SK-N-MC (cell line): ENCODE data around the gene KDELR1.

Experiments used
- DNase-seq: peaks from one replicate; pipeline ENCODE4 v3.0.0-alpha.2; 2011; ENCODE audit warnings: low read depth, low spot score
- H3K27ac ChIP-seq: fragments of 200-600 bp; sonication (generic); 2 replicates; pipeline ENCODE4 v1.5.1; 2016; ENCODE audit warnings: mixed run types
- H3K36me3 ChIP-seq: fragments of 200-600 bp; sonication (generic); 2 replicates; pipeline ENCODE4 v1.6.1; 2017; ENCODE audit warnings: antibody characterized with exemption, low read length, mixed read lengths; ENCODE audit not compliant: insufficient read depth
- H3K4me3 ChIP-seq: fragments of 200-600 bp; sonication (generic); 2 replicates; pipeline ENCODE4 v1.5.1; 2016
- H3K9ac ChIP-seq: fragments of 200-600 bp; sonication (generic); 2 replicates; pipeline ENCODE4 v1.8.0; 2017; ENCODE audit warnings: mixed run types, mixed read lengths; ENCODE audit not compliant: insufficient read length
- H3K9me3 ChIP-seq: fragments of 200-600 bp; sonication (generic); 2 replicates; pipeline ENCODE4 v1.6.1; 2017; ENCODE audit warnings: low read depth, mild to moderate bottlenecking, antibody characterized with exemption, low read length, moderate library complexity, mixed read lengths
- EZH2 ChIP-seq: fragments of 200-600 bp; sonication (generic); IDR thresholded peaks from one replicate; pipeline ENCODE4 v1.6.1; 2017; ENCODE audit warnings: antibody characterized with exemption
- FOXP2 ChIP-seq: optimal IDR thresholded peaks from 2 replicates; pipeline ENCODE3; 2011; ENCODE audit warnings: mild to moderate bottlenecking, moderate library complexity; ENCODE audit not compliant: insufficient read depth; ENCODE audit errors: extremely low read length, control extremely low read depth
- POLR2AphosphoS5 ChIP-seq: IDR thresholded peaks from 2 replicates; pipeline ENCODE4 v1.6.1; 2012; ENCODE audit warnings: mild to moderate bottlenecking, low read depth, low read length, borderline replicate concordance

Gene KDELR1

DNA sequence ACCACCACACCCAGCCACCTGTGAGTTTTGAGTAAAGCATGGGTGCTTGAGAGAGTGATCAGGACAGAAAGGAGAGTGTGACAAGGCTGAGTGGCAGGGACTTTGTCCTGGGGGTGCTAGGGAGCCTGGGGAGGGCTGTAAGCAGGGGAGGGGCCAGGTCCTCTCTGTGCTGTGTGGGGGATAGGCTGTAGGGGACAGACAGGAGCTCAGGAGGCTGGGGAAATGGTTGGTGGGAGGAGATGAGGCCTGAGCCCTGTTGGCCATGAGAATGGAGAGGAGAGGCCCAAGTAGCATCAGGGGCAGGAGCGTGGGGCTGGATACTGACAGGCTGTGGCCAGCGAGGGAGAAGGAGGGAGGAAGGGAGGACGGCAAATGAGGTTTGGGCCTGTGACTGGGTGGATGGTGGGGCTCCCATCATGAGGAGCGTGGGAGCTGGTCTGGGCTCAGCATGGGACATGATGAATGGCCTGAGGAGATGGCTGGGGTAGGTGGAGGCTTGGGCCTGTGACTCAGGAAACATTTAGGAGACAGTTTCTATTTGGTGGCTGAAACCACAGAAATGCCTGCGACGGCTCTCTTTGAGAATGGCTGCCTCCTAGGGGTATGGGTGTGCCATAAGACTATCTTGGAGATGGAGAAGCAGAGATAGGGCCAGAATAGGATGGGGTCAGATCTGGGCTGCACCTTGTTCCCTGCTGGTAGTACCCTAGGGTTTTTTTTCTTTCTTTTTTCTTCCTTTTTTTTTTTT lies 27.1 kb upstream of the KDELR1 start:
- TF ChIP-seq FOXP2: no peak
- no peak for TF ChIP-seq POLR2AphosphoS5
- TF ChIP-seq EZH2: no peak
- no peak overlapping the region for H3K9ac ChIP-seq
- 0 out of 2 replicates have a peak overlapping the region, but pooled peaks have one; percentile 13 for H3K27ac ChIP-seq
- no peak overlapping the region for H3K4me3 ChIP-seq
- H3K36me3 ChIP-seq: no peaks in the 10 kb centered on the region
- DNase-seq: no peak
- no peaks in the 10 kb centered on the region for H3K9me3 ChIP-seq

GRCh38 chr19:48417421-48417820 lies 26.1 kb upstream of the KDELR1 start:
- Histone ChIP-seq H3K9ac (no peak overlapping the region), H3K4me3 (no peak overlapping the region), H3K9me3 (no peaks in the 10 kb centered on the region), H3K27ac (no peak overlapping the region), H3K36me3 (no peaks in the 10 kb centered on the region)
- TF ChIP-seq FOXP2 (no peak), EZH2 (no peak), POLR2AphosphoS5 (no peak)
- DNase-seq: no peak

DNA sequence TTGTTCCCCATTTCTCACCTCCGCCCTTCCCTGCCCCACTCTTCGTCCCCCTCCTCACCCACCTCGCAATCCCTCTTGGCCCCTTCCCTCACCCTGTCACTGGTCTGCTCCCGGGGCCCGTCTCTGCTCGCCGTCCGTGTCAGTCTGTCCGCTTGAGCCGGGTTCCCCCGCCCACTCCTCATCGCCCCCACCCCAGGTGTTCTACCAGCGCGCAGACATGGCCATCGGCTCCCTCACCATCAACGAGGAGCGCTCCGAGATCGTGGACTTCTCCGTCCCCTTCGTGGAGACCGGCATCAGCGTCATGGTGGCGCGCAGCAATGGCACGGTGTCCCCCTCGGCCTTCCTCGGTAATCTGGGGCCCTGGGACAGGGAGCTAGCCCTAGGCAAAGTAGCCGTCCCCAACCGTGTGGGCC lies 24.5 kb upstream of the KDELR1 start:
- H3K9me3 ChIP-seq: no peaks in the 10 kb centered on the region
- DNase-seq: no peak
- H3K27ac ChIP-seq: no peak overlapping the region
- H3K36me3 ChIP-seq: no peaks in the 10 kb centered on the region
- TF ChIP-seq FOXP2: no peak
- no peak for TF ChIP-seq POLR2AphosphoS5
- TF ChIP-seq EZH2: no peak
- H3K4me3 ChIP-seq: no peak overlapping the region
- H3K9ac ChIP-seq: no peak overlapping the region

DNA sequence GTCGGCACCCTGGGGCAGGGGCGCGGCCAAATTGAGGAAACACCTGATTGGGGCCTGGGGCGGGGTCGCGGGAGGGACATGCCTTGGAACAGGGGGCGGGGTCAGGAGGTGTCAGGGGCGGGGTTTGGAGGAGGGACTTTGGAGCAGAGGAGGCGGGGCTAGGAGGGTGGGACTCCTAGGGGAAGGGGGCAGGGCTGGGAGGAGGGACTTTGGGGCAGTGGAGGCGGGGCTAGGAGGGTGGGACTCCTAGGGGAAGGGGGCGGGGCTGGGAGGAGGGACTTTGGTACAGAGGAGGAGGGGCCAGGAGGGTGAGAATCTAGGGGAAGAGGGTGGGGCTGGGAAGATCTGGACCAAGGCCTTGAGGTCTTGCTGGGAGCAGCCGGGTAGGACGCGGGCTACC lies 24.0 kb upstream of the KDELR1 start:
- TF ChIP-seq FOXP2 (no peak), POLR2AphosphoS5 (no peak), EZH2 (no peak)
- no peak for DNase-seq
- H3K4me3 ChIP-seq: no peak overlapping the region
- H3K36me3 ChIP-seq: no peaks in the 10 kb centered on the region
- H3K9me3 ChIP-seq: no peaks in the 10 kb centered on the region
- no peak overlapping the region for H3K27ac ChIP-seq
- H3K9ac ChIP-seq: no peak overlapping the region

GRCh38 chr19:48413879-48414587 lies 22.7 kb upstream of the KDELR1 start:
- TF ChIP-seq POLR2AphosphoS5: no peak
- no peak for TF ChIP-seq FOXP2
- no peak for TF ChIP-seq EZH2
- DNase-seq: no peak

GRCh38 chr19:48405850-48406249 lies 14.5 kb upstream of the KDELR1 start:
- H3K4me3 ChIP-seq: no peak overlapping the region
- no peak for DNase-seq
- no peak for TF ChIP-seq EZH2
- no peak for TF ChIP-seq POLR2AphosphoS5
- TF ChIP-seq FOXP2: no peak
- H3K9me3 ChIP-seq: no peaks in the 10 kb centered on the region
- H3K9ac ChIP-seq: no peak overlapping the region
- no peak overlapping the region for H3K27ac ChIP-seq
- H3K36me3 ChIP-seq: no peaks in the 10 kb centered on the region

More at GRCh38 chr19:48413879-48414587, 22.7 kb upstream of the KDELR1 start:
- no peaks in the 10 kb centered on the region for H3K9me3 ChIP-seq
- no peak overlapping the region for H3K9ac ChIP-seq
- H3K36me3 ChIP-seq: no peaks in the 10 kb centered on the region
- no peak overlapping the region for H3K4me3 ChIP-seq
- H3K27ac ChIP-seq: no peak overlapping the region

- Histone ChIP-seq H3K9me3 (no peaks in the 10 kb centered on the region), H3K27ac (no peak overlapping the region), H3K36me3 (no peaks in the 10 kb centered on the region), H3K9ac (no peak overlapping the region), H3K4me3 (no peak overlapping the region)
- DNase-seq: no peak
- TF ChIP-seq EZH2 (no peak), FOXP2 (no peak), POLR2AphosphoS5 (no peak)
Observed at GRCh38 chr19:48405010-48405659, 13.8 kb upstream of the KDELR1 start.

GRCh38 chr19:48403606-48404005 lies 12.3 kb upstream of the KDELR1 start:
- Histone ChIP-seq H3K9me3 (no peaks in the 10 kb centered on the region), H3K27ac (no peak overlapping the region), H3K4me3 (no peak overlapping the region), H3K36me3 (no peaks in the 10 kb centered on the region), H3K9ac (no peak overlapping the region)
- TF ChIP-seq EZH2: no peak
- TF ChIP-seq FOXP2: no peak
- TF ChIP-seq POLR2AphosphoS5: no peak
- DNase-seq: no peak
